HG03103 (cell line): Measurements from ENCODE around the gene SF3B3.

Experiments
- ATAC-seq: cut with Tn5 transposase; IDR thresholded peaks from one replicate; pipeline ENCODE4 v1.9.1; 2021; ENCODE audit warnings: low read depth; ENCODE audit not compliant: unreplicated experiment

SF3B3 gene

DNA sequence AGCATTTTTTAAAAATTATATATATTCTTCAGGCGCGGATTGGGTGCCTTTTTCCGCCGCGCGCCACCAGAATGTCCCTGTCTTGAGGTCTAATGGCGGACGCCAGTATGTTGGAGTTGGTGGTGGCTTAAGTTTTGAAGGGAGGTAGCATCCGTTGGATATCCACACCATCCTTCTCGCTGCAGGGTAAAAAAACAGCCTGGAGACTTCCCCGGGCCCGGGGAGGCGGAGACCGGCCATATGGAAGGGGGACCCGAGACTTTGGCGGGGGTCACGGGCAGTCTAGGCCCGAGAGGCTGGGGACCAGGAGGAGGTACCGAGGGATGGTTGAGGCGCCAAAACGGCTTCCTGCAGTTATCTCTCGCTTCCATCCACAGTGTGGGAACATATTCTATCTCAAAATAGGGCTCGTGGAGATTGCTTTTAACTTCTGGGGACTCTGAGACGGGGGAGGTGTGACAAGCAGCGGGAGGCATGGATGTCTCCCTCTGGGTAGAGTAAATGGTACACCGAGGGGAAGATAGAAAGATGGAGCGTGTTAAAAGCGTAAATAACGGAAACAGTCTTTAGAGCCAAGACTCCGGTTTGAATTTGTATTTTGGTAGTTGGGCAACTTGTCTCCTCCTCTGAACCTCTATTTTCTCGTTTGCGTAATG is at the start of gene SF3B3:
SF3B3 (plus strand) TSS at position 74 of the 656 bp plus-strand sequence. CDS start 2,841 bp downstream, outside the sequence.
- peak; percentile 43 for ATAC-seq

DNA sequence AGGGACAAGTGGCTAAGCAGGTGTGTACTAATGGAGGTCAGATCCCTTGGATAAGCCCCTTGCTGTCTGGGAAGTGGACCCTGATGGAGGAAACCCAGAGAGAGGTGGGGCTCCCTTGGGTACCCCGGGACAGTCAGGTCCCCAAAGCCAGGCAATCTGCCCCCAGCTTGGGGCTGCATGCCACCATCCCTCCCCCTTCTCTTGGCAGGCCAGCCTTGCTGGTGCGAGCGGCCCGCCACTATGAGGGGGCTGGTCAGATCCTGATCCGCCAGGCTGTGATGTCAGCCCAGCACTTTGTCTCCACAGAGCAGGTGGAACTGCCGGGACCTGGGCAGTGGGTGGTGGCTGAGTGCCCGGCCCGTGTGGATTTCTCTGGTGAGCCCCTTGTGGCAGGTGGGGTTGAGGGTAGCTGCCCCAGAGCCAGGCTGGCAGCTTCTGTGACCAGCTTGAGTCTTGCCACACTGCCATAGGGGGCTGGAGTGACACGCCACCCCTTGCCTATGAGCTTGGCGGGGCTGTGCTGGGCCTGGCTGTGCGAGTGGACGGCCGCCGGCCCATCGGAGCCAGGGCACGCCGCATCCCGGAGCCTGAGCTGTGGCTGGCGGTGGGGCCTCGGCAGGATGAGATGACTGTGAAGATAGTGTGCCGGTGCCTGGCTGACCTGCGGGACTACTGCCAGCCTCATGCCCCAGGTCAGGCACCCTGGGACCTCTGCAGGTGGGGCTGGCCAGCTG is 49.1 kb upstream of the SF3B3 start:
- no peak for ATAC-seq

DNA sequence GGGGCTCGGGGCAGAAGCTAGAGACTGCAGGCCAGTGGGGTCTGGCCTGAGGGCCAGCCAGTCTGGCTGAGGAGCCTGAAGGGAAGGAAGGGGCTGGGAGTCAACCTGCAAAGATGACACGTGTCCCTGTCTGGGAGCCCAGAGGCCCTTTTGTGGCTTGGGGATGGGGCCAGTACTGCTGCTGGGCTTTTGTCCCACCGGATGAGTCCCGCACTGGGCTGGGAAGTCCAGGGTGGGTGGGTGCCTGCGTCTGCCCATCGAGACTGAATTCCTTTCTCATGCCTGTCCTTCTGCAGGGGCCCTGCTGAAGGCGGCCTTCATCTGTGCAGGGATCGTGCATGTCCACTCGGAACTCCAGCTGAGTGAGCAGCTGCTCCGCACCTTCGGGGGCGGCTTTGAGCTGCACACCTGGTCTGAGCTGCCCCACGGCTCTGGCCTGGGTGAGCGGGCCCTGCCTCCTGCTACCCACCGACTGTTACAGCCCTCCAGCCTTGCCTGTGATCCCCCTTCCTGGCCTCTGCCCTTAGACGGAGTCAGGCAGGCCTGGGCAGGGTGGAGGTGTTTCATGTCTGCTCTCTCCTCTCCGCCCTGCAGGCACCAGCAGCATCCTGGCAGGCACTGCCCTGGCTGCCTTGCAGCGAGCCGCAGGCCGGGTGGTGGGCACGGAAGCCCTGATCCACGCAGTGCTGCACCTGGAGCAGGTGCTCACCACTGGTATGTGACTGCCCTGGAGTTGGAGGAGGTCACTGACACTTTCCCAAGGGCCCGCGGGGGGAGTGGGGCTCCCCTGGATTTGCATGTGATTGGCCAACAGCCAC is 48.4 kb upstream of the SF3B3 start:
- ATAC-seq, result no peak

DNA sequence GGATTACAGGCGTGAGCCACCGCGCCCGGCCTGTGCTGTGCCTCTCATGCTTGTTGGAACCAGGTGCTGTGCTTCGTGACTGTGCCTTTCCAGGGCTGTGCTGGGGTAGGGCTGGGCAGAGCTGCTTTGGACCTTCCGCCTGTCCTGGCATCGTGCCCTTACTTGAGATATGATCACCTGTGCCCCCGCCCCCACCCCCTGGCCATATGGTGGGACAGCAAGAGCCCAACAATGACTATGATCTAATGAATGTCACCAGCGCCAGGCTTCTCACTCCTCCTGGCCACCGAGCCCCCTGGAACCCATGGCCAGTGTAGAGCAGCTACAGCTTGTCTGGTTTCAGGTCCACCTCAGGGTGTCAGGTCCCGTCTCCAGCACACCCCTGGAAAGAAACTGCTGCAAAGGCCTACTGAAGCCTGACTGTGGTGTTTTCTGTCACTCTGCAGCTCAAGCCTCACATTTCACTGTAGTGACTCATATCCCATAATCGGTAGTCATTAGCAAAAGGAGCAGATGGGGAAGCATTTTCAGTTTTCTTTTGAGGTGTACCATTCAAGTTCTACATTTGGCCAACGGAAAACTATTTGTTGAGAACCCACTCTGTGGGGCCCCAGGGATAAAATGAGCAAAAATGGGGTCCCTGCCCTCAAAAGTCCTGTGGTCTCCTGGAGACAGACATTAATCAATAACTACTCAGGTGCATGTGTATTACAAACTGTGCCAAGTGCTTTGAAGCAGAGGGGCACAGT is 47.2 kb upstream of the SF3B3 start:
- peak; percentile 87 for ATAC-seq

DNA sequence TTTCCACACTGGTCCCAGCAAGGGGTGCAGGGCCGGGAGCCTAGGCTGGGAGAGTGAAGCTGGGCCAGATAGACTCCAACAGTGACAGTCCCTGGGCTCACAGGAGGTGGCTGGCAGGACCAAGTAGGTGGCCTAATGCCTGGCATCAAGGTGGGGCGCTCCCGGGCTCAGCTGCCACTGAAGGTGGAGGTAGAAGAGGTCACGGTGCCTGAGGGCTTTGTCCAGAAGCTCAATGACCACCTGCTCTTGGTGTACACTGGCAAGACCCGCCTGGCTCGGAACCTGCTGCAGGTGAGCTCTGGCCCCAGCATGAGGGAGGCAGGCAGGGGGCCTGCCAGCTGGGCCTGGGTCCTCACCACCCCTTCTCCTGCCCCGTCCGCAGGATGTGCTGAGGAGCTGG is 45.4 kb upstream of the SF3B3 start:
- ATAC-seq, result no peak

DNA sequence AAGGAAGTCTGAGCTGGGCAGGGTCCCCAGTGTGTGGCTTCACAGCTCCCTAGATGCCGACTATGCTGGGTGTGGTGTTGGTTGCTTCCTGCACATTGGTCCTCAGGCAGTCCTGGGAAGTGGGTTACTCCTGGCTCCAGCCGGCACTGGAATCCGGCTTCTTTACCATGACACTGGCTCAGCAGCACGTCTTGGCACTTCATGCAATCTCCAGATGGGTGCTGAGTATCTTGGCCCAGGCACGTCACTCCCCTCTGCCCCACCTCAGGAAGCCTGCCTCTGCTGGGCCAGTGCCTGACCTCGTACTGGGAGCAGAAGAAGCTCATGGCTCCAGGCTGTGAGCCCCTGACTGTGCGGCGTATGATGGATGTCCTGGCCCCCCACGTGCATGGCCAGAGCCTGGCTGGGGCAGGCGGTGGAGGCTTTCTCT is 44.7 kb upstream of the SF3B3 start:
- ATAC-seq, result no peak

DNA sequence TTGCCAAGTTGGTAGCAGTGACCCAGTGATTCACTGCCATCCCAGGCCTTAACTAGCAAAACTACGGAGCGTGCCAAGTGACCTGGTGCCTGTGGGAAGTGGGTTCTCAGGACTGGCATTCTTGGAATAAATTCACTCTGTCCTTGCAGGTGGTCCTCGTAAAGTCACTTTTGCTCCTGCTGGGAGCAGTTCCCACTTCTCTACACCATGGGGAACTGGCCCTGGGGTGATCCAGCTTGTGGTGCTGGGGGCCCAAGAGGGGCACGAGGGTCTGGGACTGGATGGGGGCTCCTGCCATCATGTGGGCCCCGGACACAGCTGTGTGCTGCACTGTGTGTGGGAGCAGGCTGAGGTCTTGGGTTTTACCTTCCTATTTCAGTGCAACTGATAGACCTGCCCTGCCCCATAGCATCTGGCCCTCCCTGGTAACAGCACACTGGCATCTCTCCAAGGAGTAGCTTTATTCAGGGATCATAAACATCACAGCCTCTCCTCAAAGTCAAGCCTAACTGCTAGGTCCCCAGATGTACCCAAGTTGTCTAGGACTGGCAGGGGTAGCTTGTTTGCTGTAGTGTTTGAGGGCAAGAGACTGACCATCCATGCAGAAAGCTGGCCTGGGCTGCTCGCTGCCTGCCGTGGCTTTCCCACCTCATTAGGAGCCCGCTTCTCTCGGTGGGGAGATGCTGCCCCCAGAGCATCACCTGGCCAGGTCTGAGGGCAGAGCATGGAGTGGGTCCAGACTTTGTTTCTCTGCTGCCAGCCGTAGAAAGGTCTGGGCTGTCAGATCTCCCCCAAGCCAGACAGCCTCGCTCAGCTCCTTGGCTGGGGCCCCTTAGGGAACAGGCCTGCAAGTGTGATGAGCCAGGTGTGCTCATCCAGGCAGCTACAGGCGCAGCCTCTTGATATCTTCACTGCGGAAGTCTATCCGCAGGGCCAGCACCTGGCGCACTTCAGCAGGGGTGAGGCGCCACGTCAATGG is 43.2 kb upstream of the SF3B3 start:
- no peak for ATAC-seq

DNA sequence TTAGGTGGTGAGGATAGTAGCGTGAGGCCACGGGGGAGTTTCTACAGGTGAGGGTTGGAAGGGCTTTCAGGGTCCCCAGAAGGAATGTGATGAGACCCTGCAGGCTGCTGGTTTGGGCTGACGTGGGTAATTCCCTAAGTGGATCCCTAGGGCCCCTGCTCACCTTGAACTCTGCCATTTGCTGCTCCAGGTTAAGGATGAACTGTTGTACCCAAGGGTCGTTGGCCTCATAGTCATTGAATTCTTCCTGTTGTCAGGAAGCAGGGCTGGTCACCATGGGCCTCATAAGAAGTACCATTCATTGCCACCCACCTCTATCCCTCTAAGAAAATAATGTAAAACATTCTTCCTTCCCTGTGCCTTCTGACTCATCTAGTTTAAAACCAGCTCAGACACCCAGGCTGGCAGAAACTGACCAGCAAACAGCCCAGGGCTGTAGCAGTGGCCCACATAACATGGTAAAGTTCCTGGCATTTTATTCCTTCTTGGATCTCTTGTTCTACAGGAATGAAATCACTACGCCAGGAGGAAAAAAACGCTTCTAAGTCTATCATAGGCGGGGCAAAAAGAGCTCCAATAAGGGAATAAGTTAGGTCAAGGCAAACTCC is 41.6 kb upstream of the SF3B3 start:
- ATAC-seq, result no peak

DNA sequence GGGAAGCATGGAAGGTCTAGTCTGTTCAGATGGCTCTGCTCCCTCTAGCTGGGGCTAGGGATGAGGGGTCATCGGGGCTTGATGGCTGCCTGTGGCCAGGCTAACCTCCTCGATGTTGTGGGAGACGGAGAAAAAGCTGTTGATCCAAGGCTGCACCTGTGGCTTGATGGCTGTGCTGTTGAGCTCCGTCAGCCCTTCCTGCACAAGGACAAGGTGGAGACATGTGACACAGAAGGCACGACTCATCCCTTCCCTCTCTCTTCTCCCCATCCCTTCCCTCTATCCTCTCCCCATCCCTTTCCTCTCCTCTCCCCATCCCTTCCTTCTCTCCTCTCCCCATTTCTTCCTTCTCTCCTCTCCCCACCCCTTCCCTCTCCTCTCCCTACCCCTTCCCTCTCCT is 41.0 kb upstream of the SF3B3 start:
- no peak for ATAC-seq

DNA sequence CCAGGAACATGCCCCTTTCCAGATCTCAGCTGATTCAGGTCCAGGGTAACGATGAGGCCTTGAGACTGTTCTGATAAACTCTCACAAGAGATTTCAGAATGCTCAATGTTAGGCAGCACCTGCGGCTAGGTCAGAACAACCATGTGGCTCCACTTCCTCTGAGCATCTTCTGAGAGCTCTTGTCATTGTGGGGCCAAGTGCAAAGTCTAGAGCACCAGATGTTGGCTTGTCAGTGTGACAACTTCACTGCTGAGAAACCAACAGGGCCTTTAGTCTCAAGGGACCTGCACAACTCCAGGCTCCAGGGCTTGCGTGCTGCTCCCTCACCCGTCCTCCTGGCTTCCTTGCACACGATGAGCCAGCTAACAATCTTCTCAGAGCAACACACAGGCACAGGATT is 40.2 kb upstream of the SF3B3 start:
- no peak for ATAC-seq

DNA sequence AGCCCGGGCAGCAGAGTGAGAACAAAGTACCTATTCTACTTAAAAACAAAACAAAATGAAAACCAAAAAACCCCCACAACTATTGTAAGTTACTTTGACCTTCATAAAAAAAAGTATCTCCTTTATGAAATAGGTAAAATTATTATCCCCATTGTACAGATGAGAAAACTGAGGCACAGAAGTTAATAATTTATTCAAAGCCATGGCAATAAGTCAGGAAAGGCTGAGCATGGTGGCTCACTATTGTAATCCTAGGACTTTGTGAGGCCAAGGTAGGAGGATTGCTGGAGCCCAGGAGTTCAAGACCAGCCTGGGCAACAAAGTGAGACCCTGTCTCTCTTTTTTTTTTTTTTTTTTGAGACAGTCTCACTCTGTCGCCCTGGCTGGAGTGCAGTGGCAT is 38.7 kb upstream of the SF3B3 start:
- ATAC-seq, result no peak

DNA sequence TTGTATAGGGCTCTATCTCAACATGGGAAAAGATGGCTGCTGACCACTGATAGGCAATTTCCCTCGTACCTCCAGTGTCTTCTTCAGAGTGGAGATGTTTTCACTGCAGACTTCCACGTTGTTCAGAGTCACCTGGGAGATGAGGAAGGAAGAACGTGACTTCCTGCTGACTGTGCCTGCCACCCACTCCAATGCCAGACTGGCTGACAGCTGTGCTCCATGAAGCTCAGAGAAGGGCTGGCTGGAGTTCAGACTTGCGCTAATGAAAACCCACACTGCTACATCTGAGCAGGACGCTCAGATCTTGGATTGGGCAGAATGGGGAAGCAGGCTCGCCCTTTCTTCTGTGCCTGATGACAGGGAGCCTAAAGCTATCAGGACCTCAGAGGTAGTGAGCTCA is 33.4 kb upstream of the SF3B3 start:
- no peak for ATAC-seq

DNA sequence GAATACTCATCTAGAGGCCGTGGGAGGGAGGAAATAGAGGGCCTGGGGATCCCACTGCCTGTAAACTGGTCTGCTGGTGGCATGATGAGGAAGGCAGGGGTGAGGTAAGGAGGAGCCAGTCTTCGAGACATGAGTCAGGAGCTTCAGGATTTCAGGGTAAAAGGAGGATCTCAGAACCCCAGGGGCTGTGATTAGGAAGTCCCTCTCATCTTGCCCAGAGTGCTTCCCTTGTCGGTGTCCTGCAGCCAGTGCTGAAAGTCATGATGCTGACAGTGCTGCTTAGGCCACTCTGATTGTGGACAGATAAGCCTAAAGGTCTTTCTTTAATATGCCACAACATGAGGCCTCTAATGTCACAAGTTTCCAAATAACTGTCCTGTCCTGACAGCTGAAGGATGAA is 29.8 kb upstream of the SF3B3 start:
- no peak for ATAC-seq

DNA sequence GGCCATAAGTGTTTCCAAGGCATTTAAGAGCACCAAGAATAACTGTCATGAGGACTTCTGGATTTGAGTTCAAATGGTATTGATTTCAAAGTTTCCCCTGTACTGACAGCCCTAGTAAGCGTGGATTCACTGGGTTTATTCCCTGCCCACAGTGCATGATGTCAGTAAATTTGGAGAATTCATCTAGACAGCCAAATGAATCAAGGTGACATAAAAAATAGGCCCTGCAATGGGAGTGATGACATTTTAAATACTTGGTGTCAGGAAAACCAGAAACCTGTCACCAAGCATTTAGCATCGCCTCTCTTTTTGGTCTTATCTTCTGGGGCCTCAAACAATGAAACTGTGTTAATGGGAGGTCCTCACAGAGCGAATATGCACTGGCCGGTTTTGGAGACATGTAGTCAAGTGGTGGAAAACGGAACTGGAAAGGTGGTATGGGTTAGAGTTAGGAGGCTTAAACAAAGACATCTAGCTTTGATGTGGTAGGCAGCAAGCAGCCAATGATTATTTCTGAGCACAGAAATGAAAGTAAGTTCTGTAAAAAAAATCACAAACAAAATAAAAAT is 29.3 kb upstream of the SF3B3 start:
- no peak for ATAC-seq

DNA sequence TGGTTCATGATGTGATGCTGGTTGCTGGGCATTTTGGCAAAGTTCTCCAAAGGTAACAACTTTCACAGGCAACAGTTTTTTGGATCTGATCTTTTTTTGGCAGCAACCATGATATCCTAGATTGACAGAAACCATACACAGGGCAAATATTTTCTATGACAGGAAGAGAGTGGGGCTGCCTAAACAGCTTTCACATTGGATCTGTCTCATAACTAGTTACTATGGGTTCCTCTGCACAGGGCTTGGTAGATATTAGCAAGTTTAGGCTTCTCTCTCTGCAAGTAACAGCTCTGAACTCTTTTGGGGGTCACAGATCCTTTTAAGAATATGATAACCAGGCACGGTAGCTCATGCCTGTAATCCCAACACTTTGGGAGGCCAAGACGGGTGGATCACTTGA is 28.8 kb upstream of the SF3B3 start:
- ATAC-seq, result no peak

DNA sequence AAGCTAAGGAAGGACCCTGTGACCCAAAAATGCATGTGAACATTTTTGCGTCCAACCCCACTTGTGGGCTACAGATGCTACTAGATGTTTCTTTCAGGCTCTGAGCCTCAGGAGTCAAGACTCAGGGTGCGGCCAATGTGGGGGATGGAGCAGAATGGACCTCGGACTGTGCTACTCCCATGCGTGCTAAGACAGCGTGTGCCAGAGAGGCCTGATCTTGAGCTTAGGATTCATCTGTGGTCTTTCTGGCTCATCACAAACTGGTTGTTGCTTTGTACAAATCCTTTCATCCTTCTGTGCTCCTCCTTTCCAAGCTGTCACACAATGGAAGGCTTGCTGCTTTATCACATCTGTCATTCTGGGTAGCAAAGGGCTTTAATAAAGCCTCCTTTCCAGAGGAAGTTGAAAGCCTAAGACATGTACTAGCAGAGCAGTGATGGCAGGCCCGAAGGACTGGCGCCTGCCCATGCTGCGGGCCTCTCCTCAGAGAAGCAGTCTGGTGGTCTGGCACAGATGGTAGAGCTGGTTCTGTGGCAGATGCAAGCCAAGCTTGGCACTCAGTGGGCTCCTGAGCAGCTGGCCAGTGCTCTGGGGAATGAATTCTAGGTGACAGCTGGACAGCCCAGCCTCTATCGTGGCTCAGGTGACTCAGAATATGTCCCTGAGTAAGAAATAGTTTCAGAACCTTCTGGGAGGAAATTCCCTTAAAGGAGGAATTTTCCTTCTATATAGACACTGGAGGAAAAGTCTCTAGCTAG is 28.0 kb upstream of the SF3B3 start:
- no peak for ATAC-seq

DNA sequence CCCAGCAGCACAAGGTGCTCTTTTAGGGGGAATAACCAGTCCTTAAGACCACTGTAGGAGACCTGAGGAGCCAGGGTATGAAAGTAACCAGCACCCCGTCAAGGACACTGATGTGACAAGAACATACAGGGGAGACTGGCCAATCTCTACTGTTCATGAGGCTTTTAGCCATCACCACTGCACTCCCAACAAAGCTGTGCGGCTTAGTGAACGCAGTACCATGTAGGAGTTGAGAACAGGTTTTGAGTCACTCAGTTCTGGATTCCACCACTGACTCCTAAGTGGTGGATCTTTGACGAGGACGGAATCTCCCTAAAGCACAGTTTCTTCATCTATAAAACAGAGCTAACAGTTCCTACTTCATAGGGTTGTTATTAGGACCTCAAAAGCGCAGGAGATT is 27.1 kb upstream of the SF3B3 start:
- ATAC-seq, result no peak

DNA sequence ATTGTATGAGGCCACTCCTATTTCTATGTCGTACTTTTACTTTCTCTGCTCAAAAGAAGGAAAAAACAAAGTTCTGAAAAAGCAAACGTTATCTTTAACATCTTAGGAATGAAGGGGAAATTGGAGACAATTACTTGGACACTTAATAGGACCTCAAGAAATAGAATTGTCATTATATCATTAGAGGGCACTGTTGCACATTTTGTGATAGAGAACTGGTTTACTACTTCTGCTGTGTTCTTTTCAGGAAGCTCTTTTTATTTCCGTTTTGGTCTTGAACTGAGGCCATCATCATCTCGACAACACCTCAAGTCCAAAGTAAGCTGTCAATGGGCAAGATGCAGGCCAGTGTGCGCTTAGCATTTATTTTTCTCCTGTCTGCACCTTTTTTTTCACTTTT is 14.9 kb upstream of the SF3B3 start:
- no peak for ATAC-seq
